PC-9 (cell line): ENCODE data around the gene FBXO7.

Experiments
- EZH2 ChIP-seq: fragments of 200-600 bp; sonication (generic); IDR thresholded peaks from 2 replicates; pipeline ENCODE4 v1.8.0; 2017; ENCODE audit warnings: antibody characterized with exemption, low read depth
- TF ChIP-seq, protein P1 (sequence below): fragments of 200-600 bp; sonication (generic); conservative IDR thresholded peaks from 2 replicates; pipeline ENCODE4 v1.6.1; 2017; ENCODE audit warnings: mixed run types, antibody characterized with exemption, mild to moderate bottlenecking, moderate library complexity

GRCh38 chr22:32548039-32548438, 73.4 kb downstream of the FBXO7 start:
- TF ChIP-seq, protein P1, sequence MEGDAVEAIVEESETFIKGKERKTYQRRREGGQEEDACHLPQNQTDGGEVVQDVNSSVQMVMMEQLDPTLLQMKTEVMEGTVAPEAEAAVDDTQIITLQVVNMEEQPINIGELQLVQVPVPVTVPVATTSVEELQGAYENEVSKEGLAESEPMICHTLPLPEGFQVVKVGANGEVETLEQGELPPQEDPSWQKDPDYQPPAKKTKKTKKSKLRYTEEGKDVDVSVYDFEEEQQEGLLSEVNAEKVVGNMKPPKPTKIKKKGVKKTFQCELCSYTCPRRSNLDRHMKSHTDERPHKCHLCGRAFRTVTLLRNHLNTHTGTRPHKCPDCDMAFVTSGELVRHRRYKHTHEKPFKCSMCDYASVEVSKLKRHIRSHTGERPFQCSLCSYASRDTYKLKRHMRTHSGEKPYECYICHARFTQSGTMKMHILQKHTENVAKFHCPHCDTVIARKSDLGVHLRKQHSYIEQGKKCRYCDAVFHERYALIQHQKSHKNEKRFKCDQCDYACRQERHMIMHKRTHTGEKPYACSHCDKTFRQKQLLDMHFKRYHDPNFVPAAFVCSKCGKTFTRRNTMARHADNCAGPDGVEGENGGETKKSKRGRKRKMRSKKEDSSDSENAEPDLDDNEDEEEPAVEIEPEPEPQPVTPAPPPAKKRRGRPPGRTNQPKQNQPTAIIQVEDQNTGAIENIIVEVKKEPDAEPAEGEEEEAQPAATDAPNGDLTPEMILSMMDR = no peak
- no peak for TF ChIP-seq EZH2
